GM12864 (cell line): Measurements from ENCODE around the gene ATG5.

Experiments used
- DNase-seq: peaks from one replicate; pipeline ENCODE4 v3.0.0-alpha.2; 2011; ENCODE audit warnings: low read depth
- H3K4me3 ChIP-seq: 2 replicates; pipeline ENCODE4 v1.5.1; 2011; ENCODE audit warnings: mild to moderate bottlenecking, low read depth, low read length, control low read depth
- TF ChIP-seq, protein P1 (sequence below): IDR thresholded peaks from 2 replicates; pipeline ENCODE4 v1.5.1; 2011; ENCODE audit warnings: low read depth, mild to moderate bottlenecking, moderate library complexity, low read length, control low read depth, inconsistent platforms; ENCODE audit errors: missing control alignments

ATG5 gene

GRCh38 chr6:106163446-106163965, 162.1 kb downstream of the ATG5 start:
- TF ChIP-seq, protein P1, sequence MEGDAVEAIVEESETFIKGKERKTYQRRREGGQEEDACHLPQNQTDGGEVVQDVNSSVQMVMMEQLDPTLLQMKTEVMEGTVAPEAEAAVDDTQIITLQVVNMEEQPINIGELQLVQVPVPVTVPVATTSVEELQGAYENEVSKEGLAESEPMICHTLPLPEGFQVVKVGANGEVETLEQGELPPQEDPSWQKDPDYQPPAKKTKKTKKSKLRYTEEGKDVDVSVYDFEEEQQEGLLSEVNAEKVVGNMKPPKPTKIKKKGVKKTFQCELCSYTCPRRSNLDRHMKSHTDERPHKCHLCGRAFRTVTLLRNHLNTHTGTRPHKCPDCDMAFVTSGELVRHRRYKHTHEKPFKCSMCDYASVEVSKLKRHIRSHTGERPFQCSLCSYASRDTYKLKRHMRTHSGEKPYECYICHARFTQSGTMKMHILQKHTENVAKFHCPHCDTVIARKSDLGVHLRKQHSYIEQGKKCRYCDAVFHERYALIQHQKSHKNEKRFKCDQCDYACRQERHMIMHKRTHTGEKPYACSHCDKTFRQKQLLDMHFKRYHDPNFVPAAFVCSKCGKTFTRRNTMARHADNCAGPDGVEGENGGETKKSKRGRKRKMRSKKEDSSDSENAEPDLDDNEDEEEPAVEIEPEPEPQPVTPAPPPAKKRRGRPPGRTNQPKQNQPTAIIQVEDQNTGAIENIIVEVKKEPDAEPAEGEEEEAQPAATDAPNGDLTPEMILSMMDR: peak; percentile 30
- peak overlapping the region; percentile 23; the same call in 1 of the 2 replicates for H3K4me3 ChIP-seq
- no peak for DNase-seq

DNA sequence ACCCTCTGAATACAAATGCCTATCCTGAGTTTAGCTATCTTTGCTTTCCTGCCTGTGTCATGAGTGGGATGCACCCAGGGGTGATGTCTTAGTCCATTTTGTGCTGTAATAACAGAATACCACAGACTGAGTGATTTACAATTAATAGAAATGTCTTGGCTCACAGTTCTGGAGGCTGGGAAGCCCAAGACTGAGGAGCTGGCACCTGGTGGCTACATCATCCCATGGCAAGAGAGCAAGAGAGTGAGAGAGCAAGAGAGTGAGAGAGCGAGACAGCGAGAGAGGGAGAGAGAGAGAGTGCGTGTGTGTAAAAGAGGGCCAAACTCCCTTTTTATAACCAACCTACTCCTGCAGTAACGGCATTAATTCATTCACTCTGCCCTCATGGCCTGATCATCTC, 162.6 kb downstream of the ATG5 start:
- DNase-seq: no peak
- H3K4me3 ChIP-seq: no peak overlapping the region; the same call in 1 of the 2 replicates
- TF ChIP-seq, protein P1: no peak

DNA sequence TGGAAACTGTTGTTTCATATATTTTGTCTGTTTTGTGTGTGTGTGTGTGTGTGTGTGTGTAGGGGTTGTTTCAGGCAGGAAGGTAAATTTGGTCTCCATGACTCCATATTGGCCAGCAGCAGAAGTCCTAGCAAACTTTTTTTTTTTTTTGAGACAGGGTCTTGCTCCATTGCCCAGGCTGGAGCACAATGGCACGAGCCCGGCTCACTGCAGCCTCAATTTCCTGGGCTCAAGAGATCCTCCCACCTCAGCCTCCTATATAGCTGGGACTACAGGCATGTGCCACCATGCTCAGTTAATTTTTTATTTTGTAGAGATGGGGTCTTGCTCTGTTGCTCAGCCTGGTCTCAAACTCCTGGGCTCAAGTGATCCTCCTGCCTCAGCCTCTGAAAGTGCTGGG, 163.7 kb downstream of the ATG5 start:
- TF ChIP-seq, protein P1: no peak

GRCh38 chr6:106161311-106161874, 164.2 kb downstream of the ATG5 start:
- TF ChIP-seq, protein P1: no peak
- no peak for DNase-seq

More for the DNA sequence above, 163.7 kb downstream of the ATG5 start:
- H3K4me3 ChIP-seq: no peak overlapping the region
- DNase-seq: no peak

GRCh38 chr6:106160189-106160588, 165.4 kb downstream of the ATG5 start:
- DNase-seq: no peak
- no peak overlapping the region for H3K4me3 ChIP-seq
- TF ChIP-seq, protein P1: no peak

More at GRCh38 chr6:106161311-106161874, 164.2 kb downstream of the ATG5 start:
- H3K4me3 ChIP-seq: no peak overlapping the region

- no peak for DNase-seq
- TF ChIP-seq, protein P1: no peak
- no peak overlapping the region for H3K4me3 ChIP-seq
These were observed 166.0 kb downstream of the ATG5 start for GRCh38 chr6:106159531-106159940.

DNA sequence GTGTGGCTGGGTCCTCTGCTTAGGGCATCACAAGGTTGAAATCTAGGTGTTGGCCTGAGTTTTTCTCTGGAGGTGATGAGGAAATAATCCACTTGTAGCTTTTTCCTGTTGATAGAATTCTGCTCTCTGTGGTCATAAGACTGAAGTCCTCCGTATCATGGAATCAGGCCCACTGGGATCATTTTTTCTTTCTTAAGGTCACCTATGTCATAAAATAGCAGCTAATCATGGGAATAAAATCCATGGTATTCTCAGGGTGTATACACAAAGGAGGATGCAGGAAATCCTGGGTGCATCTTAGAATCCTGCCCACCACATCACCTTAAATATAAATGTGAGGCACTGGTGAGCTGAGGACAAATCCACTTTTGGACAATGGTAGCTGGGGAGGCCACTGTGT, 166.7 kb downstream of the ATG5 start:
- no peak for DNase-seq
- TF ChIP-seq, protein P1: no peak
- H3K4me3 ChIP-seq: no peak overlapping the region
